Activated naive CD8-positive, alpha-beta T cell treated with anti-CD3 and anti-CD28 coated beads, Interleukin-2, amount 10 ng/mL, durations not matched to agents 7 days and 5 days (primary cell): ENCODE results near the gene LAMC2. TPM values are rescaled to one million over a fixed set of nuclear protein-coding genes. Genes with fewer than 3 reads are reported as not detected.

ENCODE experiments used
- ATAC-seq: fragments of 150-1000 bp; cut with Tn5 transposase; one replicate; pipeline ENCODE4 v1.10.0; 2021; ENCODE audit warnings: low read depth, moderate library complexity
- POLR2A ChIA-PET: fragments of 350-600 bp; sonication (Branson Sonifier 250); formaldehyde crosslinking; loops from one replicate; lab custom pipeline; 2021; ENCODE audit warnings: antibody characterized with exemption; lab: Charles Lee
- DNase-seq: peaks from one replicate; pipeline ENCODE4 v3.0.0; 2021
- H3K27ac Mint-ChIP-seq: one replicate; pipeline ENCODE4 v1.8.0; 2022; ENCODE audit warnings: mild to moderate bottlenecking, mixed read lengths
- H3K27me3 Mint-ChIP-seq: one replicate; pipeline ENCODE4 v1.8.0; 2022; ENCODE audit warnings: mild to moderate bottlenecking, moderate library complexity, mixed read lengths
- H3K36me3 Mint-ChIP-seq: one replicate; pipeline ENCODE4 v1.8.0; 2021; ENCODE audit warnings: mild to moderate bottlenecking, mixed read lengths
- H3K4me1 Mint-ChIP-seq: one replicate; pipeline ENCODE4 v1.8.0; 2021; ENCODE audit warnings: mixed read lengths
- H3K4me3 Mint-ChIP-seq: one replicate; pipeline ENCODE4 v1.8.0; 2022; ENCODE audit warnings: mild to moderate bottlenecking, moderate library complexity, mixed read lengths
- H3K9me3 Mint-ChIP-seq: one replicate; pipeline ENCODE4 v1.8.0; 2021; ENCODE audit warnings: mixed read lengths
- total RNA-seq, 2 experiments: library from RNA; stranded (reverse); gene quantifications; one replicate each; pipeline ENCODE4 v1.2.3, GENCODE V29; 2021

LAMC2 gene
- total RNA-seq, 2 experiments from 2014 or later: not detected

DNA sequence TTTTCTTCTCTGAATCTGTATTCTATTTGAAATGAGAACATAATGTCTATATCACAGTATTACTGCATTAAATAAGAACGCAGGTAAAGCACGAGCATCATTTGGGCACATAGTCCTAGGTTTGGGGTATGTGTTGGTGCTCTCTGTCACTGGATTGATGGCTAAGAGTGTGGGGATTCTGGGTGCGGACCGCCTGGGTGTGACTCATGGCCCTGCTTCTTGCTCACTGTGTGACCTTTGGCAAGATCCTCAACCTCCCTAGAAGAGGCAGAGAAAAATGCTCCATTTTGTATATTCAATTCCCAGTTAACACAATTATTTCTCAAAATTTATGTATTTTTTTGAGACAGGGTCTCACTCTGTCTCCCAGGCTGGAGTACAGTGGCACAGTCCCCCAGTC lies 99.7 kb downstream of the LAMC2 start:
- H3K4me1 Mint-ChIP-seq: peaks cover 3% of the 10 kb centered on the region
- no peaks in the 10 kb centered on the region for H3K9me3 Mint-ChIP-seq
- POLR2A ChIA-PET: no interaction called here
- no peak overlapping the region for H3K27ac Mint-ChIP-seq
- no peak for DNase-seq
- no peak for ATAC-seq
- no peaks in the 10 kb centered on the region for H3K36me3 Mint-ChIP-seq
- H3K27me3 Mint-ChIP-seq: peaks cover 4% of the 10 kb centered on the region
- H3K4me3 Mint-ChIP-seq: no peak overlapping the region

DNA sequence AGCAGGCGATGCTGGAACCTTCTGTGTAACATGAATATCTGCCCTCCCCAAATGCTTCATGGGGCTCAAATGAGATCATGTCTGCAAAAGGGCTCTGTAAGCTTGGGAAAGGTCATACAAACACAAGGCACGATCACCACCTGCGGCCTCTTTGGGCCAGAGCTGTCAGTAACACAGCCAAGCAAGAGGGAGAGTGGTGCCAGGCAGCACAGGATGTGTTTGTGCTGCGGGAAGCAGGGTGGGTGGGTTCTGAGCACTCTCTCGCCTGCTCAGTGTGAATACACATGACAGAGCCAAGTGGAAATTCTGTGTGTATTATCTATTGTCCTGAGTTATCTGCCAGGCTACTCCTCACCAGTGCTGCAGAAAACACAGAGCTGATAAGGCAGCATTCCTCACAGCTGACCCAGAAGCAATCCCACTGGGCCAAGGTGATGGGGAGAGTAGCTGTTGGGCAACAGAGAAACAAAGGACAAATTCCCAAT lies 101.2 kb downstream of the LAMC2 start:
- Mint-ChIP-seq H3K27me3 (peaks cover 4% of the 10 kb centered on the region), H3K9me3 (no peaks in the 10 kb centered on the region), H3K4me1 (no peaks in the 10 kb centered on the region), H3K36me3 (no peaks in the 10 kb centered on the region), H3K27ac (no peak overlapping the region), H3K4me3 (no peak overlapping the region)
- POLR2A ChIA-PET: no interaction called here
- DNase-seq (no peak), ATAC-seq (no peak)

DNA sequence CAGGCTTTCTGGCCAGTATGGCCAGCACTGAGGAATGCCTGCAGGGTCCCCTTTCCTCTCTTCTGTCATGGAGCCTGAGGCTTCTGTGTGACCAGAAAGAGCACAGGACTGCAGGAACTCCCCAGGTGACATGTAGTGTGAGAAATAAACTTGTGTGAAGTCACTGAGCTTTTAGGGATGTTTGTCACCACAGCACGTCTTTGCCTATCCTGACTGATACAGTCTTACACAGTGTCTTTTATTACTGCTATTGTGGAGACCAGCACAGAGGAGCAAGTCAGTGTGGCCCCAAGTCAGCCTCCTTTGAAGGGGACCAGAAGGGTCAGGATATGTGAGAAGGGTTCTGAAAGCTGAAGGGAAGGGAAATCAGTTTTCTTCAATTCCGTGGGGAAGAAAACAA lies 102.5 kb downstream of the LAMC2 start:
- H3K4me1 Mint-ChIP-seq: no peaks in the 10 kb centered on the region
- no peaks in the 10 kb centered on the region for H3K9me3 Mint-ChIP-seq
- no peak for ATAC-seq
- no peaks in the 10 kb centered on the region for H3K36me3 Mint-ChIP-seq
- H3K27ac Mint-ChIP-seq: no peak overlapping the region
- no peak for DNase-seq
- H3K4me3 Mint-ChIP-seq: no peak overlapping the region
- H3K27me3 Mint-ChIP-seq: peaks cover 4% of the 10 kb centered on the region
- POLR2A ChIA-PET: no interaction called here

DNA sequence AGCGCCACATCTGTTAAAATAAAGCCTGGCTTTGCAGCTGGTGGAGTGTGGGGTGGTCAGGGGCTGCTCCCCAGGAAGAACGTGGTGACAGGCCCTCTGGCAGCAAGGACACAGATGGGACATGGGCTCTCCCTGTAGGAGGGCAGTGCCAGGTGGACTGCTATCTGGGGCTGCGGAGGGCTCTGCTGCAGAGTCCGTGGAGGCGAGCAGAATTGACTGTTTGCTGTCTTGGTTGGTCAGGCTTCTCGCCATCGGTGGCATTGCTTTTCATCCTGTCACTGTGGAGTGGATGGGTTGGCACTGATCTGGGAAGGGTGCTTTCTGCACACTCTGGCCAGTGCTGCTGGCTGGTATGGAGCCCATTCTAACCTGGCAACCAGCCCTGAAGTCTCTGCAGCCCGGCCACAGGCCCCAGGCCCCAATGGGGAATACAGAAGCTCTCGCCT lies 103.0 kb downstream of the LAMC2 start:
- no peaks in the 10 kb centered on the region for H3K4me1 Mint-ChIP-seq
- H3K27ac Mint-ChIP-seq: no peak overlapping the region
- ATAC-seq: no peak
- POLR2A ChIA-PET: no interaction called here
- no peak overlapping the region for H3K4me3 Mint-ChIP-seq
- H3K27me3 Mint-ChIP-seq: peaks cover 4% of the 10 kb centered on the region
- no peaks in the 10 kb centered on the region for H3K9me3 Mint-ChIP-seq
- H3K36me3 Mint-ChIP-seq: no peaks in the 10 kb centered on the region
- DNase-seq: no peak

DNA sequence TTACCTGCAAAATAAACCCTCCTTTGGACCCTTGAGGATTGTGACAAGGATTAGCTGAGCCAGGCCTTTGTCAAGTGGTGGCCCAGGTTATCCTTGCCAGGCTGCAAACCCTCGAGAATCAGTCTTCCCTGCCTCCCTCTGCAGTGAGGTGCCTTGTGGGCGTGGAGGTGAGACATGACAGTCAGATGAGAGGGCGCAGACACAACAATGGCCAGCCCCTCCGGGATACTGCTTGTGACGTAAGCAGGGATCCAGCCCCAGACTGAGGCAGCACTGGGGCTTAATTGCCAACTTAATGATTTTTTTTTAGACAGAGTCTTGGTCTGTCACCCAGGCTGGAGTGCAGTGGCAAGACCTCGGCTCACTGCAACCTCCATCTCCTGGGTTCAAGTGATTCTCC lies 104.6 kb downstream of the LAMC2 start:
- POLR2A ChIA-PET: no interaction called here
- Mint-ChIP-seq H3K9me3 (no peaks in the 10 kb centered on the region), H3K36me3 (no peaks in the 10 kb centered on the region)

DNA sequence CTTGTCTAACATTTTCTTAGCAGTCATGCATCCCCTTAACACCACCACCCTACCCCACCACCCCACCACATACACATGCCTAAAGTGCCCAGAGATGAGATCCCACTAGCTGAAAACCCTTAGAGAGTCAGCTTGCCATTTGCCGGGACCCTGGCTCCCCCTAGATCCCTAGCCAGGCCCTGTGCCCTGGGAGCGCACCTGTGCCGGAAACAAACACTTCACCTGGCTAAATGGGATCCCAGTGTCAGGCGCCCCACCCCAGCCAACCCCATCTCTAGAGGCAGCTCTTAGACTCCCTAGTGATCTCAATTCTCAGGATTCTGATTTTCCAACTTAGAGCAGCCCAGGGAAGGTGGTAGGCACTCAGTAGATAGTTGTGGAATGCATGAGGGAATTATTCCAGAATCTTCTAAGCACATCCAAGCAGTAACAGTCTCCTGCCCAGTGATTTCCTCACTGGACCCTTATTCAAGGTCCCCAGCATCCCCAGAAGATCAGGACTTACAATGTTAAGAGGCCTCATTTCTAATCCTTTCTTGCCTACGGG lies 105.2 kb downstream of the LAMC2 start:
- Mint-ChIP-seq H3K27ac (no peak overlapping the region), H3K9me3 (no peaks in the 10 kb centered on the region), H3K36me3 (no peaks in the 10 kb centered on the region), H3K4me1 (no peaks in the 10 kb centered on the region), H3K27me3 (no peaks in the 10 kb centered on the region), H3K4me3 (no peak overlapping the region)
- ATAC-seq (no peak), DNase-seq (no peak)
- POLR2A ChIA-PET: no interaction called here

More for the DNA sequence above, 104.6 kb downstream of the LAMC2 start:
- H3K4me1 Mint-ChIP-seq: no peaks in the 10 kb centered on the region
- H3K27ac Mint-ChIP-seq: no peak overlapping the region
- ATAC-seq (no peak), DNase-seq (no peak)
- no peaks in the 10 kb centered on the region for H3K27me3 Mint-ChIP-seq
- no peak overlapping the region for H3K4me3 Mint-ChIP-seq

DNA sequence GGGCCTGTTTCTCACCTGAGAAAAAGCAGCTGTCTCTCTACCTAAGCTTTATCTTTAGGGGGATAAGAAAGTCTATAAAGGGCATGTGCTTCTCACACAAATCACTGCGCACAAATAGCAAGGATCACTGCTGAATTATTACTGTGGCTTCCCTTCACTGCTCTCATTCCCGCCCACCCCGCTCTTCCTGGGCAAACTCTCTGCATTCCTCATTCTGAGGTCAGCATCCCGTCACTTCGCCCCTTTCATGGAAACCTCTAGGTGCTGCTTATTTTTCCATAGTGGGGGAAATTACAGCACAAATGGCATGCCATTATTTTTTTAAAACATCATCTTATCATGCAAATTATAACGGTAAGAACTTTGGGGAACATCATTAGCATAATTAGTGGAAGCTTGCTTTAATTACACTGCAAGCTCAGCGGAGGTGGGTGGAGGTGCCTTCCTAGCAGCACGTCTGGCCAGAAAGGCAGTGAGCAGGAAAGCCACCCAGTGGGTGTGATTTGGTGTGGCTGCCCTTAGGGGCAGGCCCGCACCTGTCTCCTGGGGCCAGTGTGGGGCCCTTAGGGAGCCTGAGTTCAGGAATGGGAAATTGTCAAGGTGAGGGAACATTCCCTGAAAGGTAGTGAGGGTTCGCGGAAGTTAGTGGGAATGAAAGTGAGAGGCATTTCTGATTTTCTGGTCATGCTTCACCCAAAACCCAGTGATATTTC lies 105.9 kb downstream of the LAMC2 start:
- no peaks in the 10 kb centered on the region for H3K36me3 Mint-ChIP-seq
- H3K9me3 Mint-ChIP-seq: no peaks in the 10 kb centered on the region
- POLR2A ChIA-PET: no interaction called here
- H3K27me3 Mint-ChIP-seq: no peaks in the 10 kb centered on the region
- no peaks in the 10 kb centered on the region for H3K4me1 Mint-ChIP-seq
- no peak overlapping the region for H3K27ac Mint-ChIP-seq
- no peak overlapping the region for H3K4me3 Mint-ChIP-seq
- DNase-seq (no peak), ATAC-seq (no peak)

DNA sequence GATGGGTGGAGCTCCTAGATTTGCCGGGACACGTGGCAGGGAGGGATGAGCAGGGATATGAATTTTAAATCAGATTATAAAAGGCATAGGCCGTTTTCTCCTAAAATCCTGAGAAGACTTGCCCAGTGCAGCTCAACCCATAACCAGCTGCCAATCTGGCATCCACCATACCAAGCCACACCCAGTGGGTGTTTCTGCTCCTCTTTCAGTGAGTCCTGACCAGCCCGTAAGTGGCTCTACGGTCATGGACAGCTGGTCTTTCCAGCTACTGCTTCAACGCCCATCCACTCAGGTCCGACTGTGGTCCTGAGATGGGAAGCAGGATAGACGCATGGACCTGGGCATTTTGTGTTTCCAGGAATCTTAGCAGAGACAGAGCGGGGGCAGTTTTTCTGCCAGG lies 107.2 kb downstream of the LAMC2 start:
- no peak overlapping the region for H3K27ac Mint-ChIP-seq
- no peaks in the 10 kb centered on the region for H3K36me3 Mint-ChIP-seq
- no peaks in the 10 kb centered on the region for H3K4me1 Mint-ChIP-seq
- H3K4me3 Mint-ChIP-seq: no peak overlapping the region
- DNase-seq: no peak
- no peaks in the 10 kb centered on the region for H3K27me3 Mint-ChIP-seq
- POLR2A ChIA-PET: no interaction called here
- no peak for ATAC-seq
- no peaks in the 10 kb centered on the region for H3K9me3 Mint-ChIP-seq

DNA sequence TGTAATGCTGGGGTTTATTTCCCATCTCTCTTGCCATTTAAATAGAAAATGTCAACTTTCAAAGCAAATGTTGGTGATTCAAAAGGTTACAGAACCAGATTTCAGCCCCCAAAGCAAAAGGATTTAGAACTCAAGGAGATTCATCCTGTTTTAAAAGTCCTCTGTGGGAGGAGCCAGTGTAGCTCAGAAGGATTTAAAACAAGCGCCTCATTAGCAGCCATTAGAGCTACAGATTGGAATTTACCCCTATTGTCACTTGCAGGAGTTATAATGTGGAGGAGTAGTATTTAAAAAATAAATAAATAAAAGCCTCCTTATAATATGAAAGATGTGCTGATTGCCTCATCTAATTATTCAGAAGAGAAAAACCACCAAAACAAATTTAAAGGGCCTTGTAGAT lies 107.8 kb downstream of the LAMC2 start:
- no peak for ATAC-seq
- H3K4me3 Mint-ChIP-seq: no peak overlapping the region
- H3K36me3 Mint-ChIP-seq: no peaks in the 10 kb centered on the region
- H3K27me3 Mint-ChIP-seq: no peaks in the 10 kb centered on the region
- DNase-seq: no peak
- POLR2A ChIA-PET: no interaction called here
- no peaks in the 10 kb centered on the region for H3K9me3 Mint-ChIP-seq
- no peaks in the 10 kb centered on the region for H3K4me1 Mint-ChIP-seq
- no peak overlapping the region for H3K27ac Mint-ChIP-seq

Other genes with a start within 250 kb of the LAMC2 start
- not detected for gene SHCBP1L, start 233.1 kb upstream of the LAMC2 start, total RNA-seq
- under 1 TPM; 0.17 to 0.97 TPM for gene LAMC1, start 162.8 kb upstream of the LAMC2 start, total RNA-seq
- not detected for gene NMNAT2, start 232.1 kb downstream of the LAMC2 start, total RNA-seq